Loucy (cell line): ENCODE measurements around the gene CACNA1B.

Experiments used
- H2AFZ ChIP-seq: fragments of 200-600 bp; sonication (generic); 2 replicates; pipeline ENCODE4 v1.6.0; 2016; ENCODE audit warnings: antibody characterized with exemption, mild to moderate bottlenecking, low read length, moderate library complexity
- H3F3A ChIP-seq: fragments of 200-600 bp; 2 replicates; pipeline ENCODE4 v1.6.0; 2016; ENCODE audit warnings: antibody characterized with exemption, low read depth, mild to moderate bottlenecking
- H3K27me3 ChIP-seq: fragments of 200-600 bp; sonication (generic); 2 replicates; pipeline ENCODE4 v1.6.1; 2014; ENCODE audit warnings: low read length, mild to moderate bottlenecking; ENCODE audit not compliant: insufficient read depth, poor library complexity, severe bottlenecking
- H3K36me3 ChIP-seq: fragments of 200-600 bp; sonication (generic); 2 replicates; pipeline ENCODE4 v1.6.1; 2016; ENCODE audit warnings: low read length; ENCODE audit not compliant: insufficient read depth
- H3K4me1 ChIP-seq: fragments of 200-600 bp; sonication (generic); 2 replicates; pipeline ENCODE4 v1.5.1; 2014; ENCODE audit warnings: low read length, mild to moderate bottlenecking; ENCODE audit not compliant: insufficient read depth, poor library complexity, severe bottlenecking
- H3K4me2 ChIP-seq: fragments of 200-600 bp; sonication (generic); 2 replicates; pipeline ENCODE4 v1.6.0; 2014; ENCODE audit warnings: antibody characterized with exemption, low read length, low read depth, mild to moderate bottlenecking; ENCODE audit not compliant: poor library complexity, severe bottlenecking
- H3K4me3 ChIP-seq: fragments of 200-600 bp; sonication (generic); 2 replicates; pipeline ENCODE4 v1.5.1; 2014; ENCODE audit warnings: low read length, mild to moderate bottlenecking, mixed read lengths; ENCODE audit not compliant: poor library complexity, severe bottlenecking
- H3K79me2 ChIP-seq: fragments of 200-600 bp; sonication (generic); 2 replicates; pipeline ENCODE4 v1.6.1; 2014; ENCODE audit warnings: low read length; ENCODE audit not compliant: insufficient read depth
- H3K9ac ChIP-seq: fragments of 200-600 bp; sonication (generic); 2 replicates; pipeline ENCODE4 v1.6.0; 2014; ENCODE audit warnings: mild to moderate bottlenecking, low read depth, low read length, moderate library complexity; ENCODE audit not compliant: poor library complexity, severe bottlenecking
- H3K9me2 ChIP-seq: fragments of 200-600 bp; sonication (generic); replicated peaks from 2 replicates; pipeline ENCODE4 v1.6.1; 2016; ENCODE audit warnings: low read depth, low read length, mixed read lengths
- H3K9me3 ChIP-seq: fragments of 200-600 bp; sonication (generic); 2 replicates; pipeline ENCODE4 v1.6.1; 2014; ENCODE audit warnings: mild to moderate bottlenecking, antibody characterized with exemption, low read length, low read depth; ENCODE audit not compliant: insufficient read depth
- H4K20me1 ChIP-seq: fragments of 200-600 bp; sonication (generic); 2 replicates; pipeline ENCODE4 v1.6.0; 2014; ENCODE audit warnings: antibody characterized with exemption, low read length, mild to moderate bottlenecking; ENCODE audit not compliant: insufficient read depth, poor library complexity, severe bottlenecking
- EZH2phosphoT487 ChIP-seq: fragments of 200-600 bp; IDR thresholded peaks from 2 replicates; pipeline ENCODE4 v1.6.1; 2018; ENCODE audit warnings: antibody characterized with exemption, mild to moderate bottlenecking, moderate library complexity, borderline replicate concordance
- TF ChIP-seq, protein P1 (sequence below): fragments of 200-600 bp; sonication (generic); conservative IDR thresholded peaks from 2 replicates; pipeline ENCODE4 v1.5.1; 2014; ENCODE audit warnings: mild to moderate bottlenecking, antibody characterized with exemption, low read length

The CACNA1B gene

DNA sequence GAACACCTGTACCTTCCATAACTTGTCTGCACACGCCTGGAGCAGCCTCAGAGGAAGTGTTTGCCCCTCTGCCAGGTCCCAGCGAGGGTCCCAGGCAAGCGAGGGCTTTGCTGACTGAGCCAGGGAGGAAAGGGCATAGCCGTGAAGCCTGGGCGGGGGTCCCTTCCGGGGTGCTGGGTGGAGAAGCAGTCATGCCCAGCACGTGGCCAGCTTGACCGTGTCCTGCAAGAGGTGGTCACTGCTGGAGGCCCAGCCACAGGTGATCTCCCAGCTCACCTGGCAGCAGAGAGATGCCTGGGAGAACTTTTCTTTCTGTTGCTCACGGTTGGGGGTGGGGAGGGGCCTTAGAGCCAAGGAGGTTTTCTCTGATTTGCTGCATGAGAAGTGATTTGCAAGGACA is 195.3 kb downstream of the CACNA1B start:
- no peaks in the 10 kb centered on the region for H3K36me3 ChIP-seq
- TF ChIP-seq, protein P1, sequence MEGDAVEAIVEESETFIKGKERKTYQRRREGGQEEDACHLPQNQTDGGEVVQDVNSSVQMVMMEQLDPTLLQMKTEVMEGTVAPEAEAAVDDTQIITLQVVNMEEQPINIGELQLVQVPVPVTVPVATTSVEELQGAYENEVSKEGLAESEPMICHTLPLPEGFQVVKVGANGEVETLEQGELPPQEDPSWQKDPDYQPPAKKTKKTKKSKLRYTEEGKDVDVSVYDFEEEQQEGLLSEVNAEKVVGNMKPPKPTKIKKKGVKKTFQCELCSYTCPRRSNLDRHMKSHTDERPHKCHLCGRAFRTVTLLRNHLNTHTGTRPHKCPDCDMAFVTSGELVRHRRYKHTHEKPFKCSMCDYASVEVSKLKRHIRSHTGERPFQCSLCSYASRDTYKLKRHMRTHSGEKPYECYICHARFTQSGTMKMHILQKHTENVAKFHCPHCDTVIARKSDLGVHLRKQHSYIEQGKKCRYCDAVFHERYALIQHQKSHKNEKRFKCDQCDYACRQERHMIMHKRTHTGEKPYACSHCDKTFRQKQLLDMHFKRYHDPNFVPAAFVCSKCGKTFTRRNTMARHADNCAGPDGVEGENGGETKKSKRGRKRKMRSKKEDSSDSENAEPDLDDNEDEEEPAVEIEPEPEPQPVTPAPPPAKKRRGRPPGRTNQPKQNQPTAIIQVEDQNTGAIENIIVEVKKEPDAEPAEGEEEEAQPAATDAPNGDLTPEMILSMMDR, result no peak
- TF ChIP-seq EZH2phosphoT487, result no peak
- no peak overlapping the region for H3K4me2 ChIP-seq
- no peaks in the 10 kb centered on the region for H3K9me2 ChIP-seq
- H3K79me2 ChIP-seq, result no peaks in the 10 kb centered on the region
- H3K27me3 ChIP-seq, result no peaks in the 10 kb centered on the region
- H3K9ac ChIP-seq, result no peak overlapping the region
- peaks cover 57% of the 10 kb centered on the region for H3K9me3 ChIP-seq
- no peaks in the 10 kb centered on the region for H3F3A ChIP-seq
- no peak overlapping the region for H3K4me3 ChIP-seq
- H4K20me1 ChIP-seq, result no peaks in the 10 kb centered on the region
- no peaks in the 10 kb centered on the region for H3K4me1 ChIP-seq
- H2AFZ ChIP-seq, result no peak overlapping the region

GRCh38 chr9:138073408-138073807 is 195.8 kb downstream of the CACNA1B start:
- no peak overlapping the region for H3K9ac ChIP-seq
- no peak for TF ChIP-seq EZH2phosphoT487
- no peaks in the 10 kb centered on the region for H3F3A ChIP-seq
- peaks cover 60% of the 10 kb centered on the region for H3K9me3 ChIP-seq
- no peak overlapping the region for H3K4me3 ChIP-seq
- no peak overlapping the region for H2AFZ ChIP-seq
- H3K79me2 ChIP-seq, result no peaks in the 10 kb centered on the region
- no peaks in the 10 kb centered on the region for H3K36me3 ChIP-seq
- no peaks in the 10 kb centered on the region for H3K4me1 ChIP-seq
- H3K4me2 ChIP-seq, result no peak overlapping the region
- no peaks in the 10 kb centered on the region for H4K20me1 ChIP-seq
- no peaks in the 10 kb centered on the region for H3K9me2 ChIP-seq
- no peaks in the 10 kb centered on the region for H3K27me3 ChIP-seq

DNA sequence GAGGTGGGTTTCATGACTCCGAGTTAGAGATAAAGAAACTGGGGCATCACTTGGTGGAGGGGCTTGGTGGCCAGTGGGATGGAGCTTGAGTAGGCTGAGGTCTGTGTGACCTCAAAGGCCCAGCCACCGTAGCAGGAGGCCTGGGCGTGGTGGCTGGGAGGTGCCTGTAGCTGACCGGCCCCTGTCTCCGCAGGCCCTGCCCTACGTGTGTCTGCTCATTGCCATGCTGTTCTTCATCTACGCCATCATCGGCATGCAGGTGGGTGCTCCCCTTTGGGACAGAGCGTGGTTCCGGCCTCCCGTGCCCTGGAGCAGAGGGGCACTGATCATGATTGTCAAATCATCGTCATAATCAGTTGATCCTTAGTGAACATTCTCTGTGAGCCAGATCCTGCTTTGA is 196.2 kb downstream of the CACNA1B start:
- Histone ChIP-seq H3K9ac (no peak overlapping the region), H3K36me3 (no peaks in the 10 kb centered on the region), H3K27me3 (no peaks in the 10 kb centered on the region), H3K9me2 (no peaks in the 10 kb centered on the region), H2AFZ (no peak overlapping the region), H4K20me1 (no peaks in the 10 kb centered on the region), H3K4me2 (no peak overlapping the region), H3K9me3 (peaks cover 60% of the 10 kb centered on the region), H3K4me1 (no peaks in the 10 kb centered on the region), H3K79me2 (no peaks in the 10 kb centered on the region), H3K4me3 (no peak overlapping the region), H3F3A (no peaks in the 10 kb centered on the region)
- no peak for TF ChIP-seq EZH2phosphoT487

GRCh38 chr9:138074516-138074915 is 196.9 kb downstream of the CACNA1B start:
- no peaks in the 10 kb centered on the region for H3K9me2 ChIP-seq
- H3K4me3 ChIP-seq, result no peak overlapping the region
- peaks cover 59% of the 10 kb centered on the region for H3K9me3 ChIP-seq
- no peaks in the 10 kb centered on the region for H4K20me1 ChIP-seq
- no peak for TF ChIP-seq EZH2phosphoT487
- TF ChIP-seq, protein P1, result no peak
- H3K27me3 ChIP-seq, result no peaks in the 10 kb centered on the region
- no peak overlapping the region for H2AFZ ChIP-seq
- H3K36me3 ChIP-seq, result no peaks in the 10 kb centered on the region
- no peak overlapping the region for H3K9ac ChIP-seq
- no peaks in the 10 kb centered on the region for H3K4me1 ChIP-seq
- no peaks in the 10 kb centered on the region for H3K79me2 ChIP-seq
- H3K4me2 ChIP-seq, result no peak overlapping the region
- no peaks in the 10 kb centered on the region for H3F3A ChIP-seq
